Hepatic stellate cell (primary cell): ENCODE data around the gene HMG20A.

Experiments
- DNase-seq: peaks from one replicate; pipeline ENCODE4 v3.0.0; 2011; ENCODE audit warnings: low spot score

Gene HMG20A

DNA sequence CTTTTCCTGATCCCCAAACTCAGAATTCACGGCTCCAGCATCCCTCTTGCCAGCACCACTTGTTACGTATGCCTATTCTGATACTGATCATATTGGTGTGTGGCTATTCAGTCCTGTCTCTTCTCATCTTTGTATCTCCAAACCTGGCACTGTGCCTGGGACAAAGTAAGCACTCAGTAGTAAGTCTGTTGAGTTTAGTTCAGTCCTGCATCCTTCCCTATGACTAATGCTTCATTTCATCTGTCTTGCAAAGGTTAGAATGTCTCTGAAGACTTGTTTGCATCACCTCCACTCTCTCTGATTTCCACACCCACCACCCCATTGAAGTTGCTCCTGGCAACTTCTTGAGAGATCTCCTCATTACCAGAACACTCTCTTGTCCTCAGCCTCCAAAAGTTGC, 80.3 kb downstream of the HMG20A start:
- no peak for DNase-seq

DNA sequence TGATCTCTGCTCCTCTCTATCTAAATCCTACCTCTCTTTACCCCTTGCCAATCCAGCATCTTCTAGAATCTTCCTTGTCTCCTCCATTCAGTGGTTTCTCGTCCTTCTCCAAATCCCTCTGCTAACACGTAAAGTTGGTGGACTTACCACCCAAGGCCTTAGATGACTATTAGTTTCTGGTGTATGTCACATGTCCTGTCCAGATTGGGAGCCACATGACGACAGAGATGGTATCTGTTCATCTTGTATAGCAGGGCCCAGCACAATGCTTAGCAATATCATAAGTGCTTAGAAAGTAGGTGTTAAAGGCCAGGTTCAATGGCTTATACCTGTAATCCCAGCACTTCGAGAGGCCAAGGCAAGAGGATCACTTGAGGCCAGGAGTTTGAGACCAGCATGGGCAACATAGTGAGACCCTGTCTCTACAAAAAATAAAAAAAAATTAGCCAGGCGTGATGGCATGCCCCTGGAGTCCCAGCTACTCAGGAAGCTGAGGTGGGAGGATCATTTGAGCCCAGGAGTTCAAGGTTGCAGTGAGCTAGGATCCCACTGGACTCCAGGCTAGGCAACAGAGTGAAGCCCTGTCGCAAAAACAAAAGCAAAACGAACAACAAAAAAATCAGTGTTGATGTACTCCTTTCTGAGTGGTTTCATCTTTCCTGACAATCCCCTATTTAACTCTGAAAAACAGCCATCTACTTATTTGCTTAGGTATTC, 81.8 kb downstream of the HMG20A start:
- DNase-seq: no peak

DNA sequence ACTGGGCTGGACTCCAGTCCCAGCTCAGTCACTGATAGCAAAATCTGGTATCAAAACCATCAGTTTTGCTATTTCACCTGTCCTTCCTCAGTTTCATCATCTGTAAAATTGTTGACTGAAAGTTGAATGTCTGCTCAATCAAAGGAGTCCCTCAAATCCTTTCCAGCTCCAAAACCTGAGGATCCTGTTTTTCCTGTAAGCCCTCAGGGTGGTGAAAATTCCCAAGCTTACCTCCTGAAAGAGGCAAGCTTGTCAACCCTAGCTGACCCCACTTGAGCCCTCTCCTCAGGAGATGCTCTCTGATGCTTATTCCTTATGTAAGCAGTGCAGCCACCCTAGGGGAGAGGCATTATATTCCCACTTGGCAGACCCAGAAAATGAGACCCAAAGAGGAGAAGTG, 82.6 kb downstream of the HMG20A start:
- DNase-seq: no peak

DNA sequence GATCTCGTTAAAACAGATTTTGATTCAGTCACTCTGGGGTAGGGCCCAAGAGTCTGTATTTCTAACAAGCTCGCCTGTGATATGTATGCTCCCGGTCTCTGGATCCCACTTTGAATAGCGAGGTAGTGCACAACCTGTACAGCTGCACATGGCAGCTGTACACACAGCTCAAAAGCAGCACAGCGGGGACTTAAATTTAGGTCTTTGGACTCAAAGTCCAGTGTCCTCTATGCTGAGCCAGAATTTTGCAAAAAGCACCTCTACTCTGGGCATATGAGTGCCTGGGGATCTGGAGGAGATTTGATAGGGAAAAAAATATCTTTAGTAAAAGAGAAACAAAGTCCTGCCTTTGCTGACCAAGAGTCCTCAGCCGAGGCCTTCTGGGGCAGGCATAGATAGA, 83.1 kb downstream of the HMG20A start:
- no peak for DNase-seq

DNA sequence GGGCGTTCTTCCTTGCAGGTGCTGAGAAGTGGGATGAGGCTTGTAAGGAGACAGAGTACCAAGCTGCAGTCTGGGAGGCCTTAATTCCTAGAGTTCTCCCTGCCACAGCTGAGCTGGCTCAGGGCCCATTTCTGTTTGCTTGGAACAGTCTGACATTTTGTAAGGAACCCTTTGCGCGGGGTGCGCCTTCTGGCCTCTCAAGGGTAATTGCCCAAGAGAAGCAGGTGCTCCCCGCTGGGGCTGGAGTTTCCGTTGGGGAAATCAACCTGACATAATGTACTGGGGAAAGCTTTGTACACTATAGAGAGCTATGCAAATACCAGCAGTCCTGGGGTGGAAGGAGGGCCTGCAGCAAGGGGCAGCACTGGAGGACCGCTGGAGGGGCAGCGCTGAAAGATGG, 83.6 kb downstream of the HMG20A start:
- DNase-seq: no peak

DNA sequence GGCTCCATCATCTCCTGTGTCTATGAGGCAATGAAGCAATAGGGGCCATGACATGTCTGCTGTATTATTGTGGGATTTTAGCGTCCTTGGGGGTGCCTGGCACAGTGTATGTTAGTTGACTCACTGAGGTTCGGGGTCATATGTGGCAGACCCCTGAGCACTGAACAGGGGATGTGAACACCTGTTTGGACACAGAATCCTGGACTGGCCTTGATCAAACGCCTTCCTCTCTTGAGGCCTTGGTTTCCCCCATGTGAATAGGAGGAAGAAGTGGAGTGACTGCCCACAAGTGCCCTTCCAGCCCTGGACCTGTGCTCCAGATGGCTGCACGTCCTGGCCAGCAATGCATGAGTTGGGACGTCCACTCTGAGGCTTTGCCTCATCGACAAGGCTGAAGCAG, 84.2 kb downstream of the HMG20A start:
- no peak for DNase-seq

DNA sequence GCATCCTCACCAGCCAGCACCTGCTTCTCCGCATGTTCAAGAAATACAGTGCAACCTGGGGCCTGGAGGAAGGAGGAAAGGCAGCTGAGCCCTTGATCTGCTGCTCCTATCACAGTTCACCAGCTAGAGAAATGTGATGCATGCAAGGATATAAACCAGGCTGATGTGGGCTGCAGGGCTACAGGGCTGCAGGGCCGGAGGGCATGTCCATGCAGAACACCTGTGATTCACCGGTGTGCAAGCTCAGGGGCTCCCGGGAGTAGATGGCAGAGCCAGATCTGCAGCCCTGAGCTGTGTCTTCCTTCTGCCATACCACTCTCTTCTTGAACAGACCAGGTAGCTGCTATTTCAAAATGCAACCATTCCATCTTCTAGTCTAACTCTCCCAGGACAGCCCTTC, 84.9 kb downstream of the HMG20A start:
- DNase-seq: no peak

DNA sequence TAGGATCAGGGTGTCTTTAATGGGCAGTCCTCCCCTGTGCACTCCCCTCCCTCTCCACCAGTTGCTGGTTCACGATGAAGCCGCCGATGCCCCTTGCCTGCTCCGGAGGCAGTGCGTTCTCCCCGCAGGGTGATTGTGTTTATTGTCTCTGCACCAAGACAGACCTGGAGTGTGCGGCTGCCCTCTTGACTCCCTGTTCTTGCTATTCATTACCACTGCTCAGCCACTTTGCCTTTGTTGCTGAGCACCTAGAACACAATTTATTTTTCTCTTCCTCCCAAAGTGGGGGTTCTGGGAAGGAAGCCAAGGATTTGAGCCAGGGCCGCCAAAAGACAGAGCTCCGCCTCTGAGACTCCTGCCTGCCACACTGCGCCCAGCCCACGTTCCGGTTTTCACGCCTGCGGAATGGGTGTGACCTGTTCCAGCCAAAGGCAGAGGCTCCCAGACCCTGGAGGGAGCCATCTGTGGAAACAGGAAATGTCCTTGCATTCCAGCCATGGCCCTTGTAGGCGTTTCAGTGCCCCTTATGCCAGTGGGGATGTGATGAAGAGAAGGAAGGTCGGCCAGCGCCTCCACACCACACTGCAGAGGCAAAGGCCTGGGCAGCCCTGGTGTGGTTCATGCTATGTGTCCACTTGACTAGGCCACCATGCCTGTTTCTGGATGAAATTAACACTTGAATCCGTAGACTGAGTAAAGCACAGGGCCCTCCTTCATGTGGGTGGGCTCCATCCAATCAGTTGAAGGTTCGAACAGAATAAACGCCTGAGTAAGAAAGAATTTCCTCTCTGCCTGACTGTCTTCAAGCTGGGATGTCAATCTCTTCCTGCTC, 85.8 kb downstream of the HMG20A start:
- DNase-seq: no peak

DNA sequence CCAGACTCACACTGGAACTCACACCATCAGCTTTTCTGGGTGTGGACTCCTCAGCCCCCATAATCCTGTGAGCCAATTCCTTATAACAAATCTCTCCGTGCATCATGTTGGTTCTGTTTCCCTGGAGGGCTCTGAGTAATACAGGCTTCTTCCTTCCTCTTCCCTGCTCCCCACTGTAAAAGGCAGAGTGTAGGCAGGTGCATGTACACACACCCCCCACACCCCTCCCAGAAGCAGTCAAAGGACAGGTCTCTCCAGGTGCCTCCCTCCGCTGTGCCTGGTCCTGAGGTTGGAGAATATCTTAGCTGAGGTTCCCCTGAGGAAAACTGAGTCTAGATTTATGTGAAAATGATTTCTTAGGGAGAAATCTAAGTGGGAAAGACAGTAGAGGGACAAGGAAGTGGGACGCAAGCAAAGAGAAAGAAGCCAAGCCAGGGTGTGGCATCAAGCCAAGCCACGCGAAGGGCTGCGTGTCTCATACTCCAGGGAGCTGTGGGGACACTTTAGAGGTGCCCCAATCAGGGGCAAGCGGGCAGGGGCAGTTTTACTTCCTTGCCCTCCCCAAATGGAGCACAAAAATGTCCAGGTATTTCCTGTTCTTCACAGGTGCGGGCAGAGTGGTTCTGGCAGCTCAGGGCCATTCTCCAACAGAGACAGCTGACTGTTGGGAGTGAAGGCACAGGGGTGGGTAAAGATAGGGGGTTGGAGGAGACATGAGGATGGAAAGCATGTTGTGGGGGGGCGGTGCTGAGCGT, 86.6 kb downstream of the HMG20A start:
- DNase-seq: no peak

DNA sequence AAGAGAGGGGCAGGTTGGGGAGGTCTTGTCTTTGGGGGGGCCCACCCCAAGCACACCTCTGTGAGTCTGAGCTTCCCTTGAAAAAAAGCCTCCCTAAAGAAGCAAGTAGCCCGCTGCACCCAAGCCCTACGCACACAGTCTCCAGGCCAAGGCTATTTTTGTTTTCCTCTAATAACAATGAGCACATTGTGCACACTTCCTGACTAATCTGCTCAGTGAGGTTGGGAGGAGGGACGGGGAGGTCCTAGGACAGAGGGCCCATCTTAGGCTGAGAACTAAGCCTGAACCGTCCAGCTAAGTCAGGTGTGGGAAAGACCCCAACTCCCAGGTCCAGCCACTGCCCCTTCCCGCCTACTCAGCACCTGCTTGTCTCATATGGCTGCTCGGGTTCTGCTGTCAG, 87.2 kb downstream of the HMG20A start:
- DNase-seq: peak; percentile 70

DNA sequence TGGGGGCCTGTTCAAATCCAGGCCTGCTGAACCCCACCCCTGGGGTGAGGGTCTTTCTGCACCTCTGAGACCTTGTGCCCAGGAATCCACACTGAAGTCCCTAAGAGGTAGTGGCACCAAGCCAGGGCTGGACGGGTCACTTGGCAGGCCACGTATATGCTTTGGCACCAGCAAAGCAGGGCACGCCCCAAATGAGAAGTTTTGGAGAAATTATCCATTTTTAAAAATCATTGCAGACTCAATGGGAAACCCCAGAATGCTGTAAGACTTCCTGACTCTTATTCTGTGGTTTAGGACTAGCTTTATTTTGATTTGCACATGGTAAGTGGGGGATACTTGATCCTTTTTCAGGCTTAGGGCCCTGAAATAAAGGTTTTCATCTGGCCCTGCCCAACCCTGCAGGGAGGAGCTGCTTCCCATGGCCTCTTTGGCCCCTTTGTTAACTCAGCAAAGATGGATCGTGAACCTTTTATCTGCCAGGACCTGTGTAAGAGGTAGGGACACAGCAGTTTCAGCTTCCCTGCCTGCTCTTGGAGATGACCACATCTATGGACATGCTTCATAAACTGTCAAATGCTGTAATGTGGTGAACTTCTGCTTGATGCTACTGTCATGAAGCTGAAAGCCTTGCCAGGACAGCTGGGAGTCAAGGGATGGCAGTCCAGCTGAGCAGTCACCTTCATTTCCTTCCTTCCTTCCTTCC, 88.0 kb downstream of the HMG20A start:
- no peak for DNase-seq

DNA sequence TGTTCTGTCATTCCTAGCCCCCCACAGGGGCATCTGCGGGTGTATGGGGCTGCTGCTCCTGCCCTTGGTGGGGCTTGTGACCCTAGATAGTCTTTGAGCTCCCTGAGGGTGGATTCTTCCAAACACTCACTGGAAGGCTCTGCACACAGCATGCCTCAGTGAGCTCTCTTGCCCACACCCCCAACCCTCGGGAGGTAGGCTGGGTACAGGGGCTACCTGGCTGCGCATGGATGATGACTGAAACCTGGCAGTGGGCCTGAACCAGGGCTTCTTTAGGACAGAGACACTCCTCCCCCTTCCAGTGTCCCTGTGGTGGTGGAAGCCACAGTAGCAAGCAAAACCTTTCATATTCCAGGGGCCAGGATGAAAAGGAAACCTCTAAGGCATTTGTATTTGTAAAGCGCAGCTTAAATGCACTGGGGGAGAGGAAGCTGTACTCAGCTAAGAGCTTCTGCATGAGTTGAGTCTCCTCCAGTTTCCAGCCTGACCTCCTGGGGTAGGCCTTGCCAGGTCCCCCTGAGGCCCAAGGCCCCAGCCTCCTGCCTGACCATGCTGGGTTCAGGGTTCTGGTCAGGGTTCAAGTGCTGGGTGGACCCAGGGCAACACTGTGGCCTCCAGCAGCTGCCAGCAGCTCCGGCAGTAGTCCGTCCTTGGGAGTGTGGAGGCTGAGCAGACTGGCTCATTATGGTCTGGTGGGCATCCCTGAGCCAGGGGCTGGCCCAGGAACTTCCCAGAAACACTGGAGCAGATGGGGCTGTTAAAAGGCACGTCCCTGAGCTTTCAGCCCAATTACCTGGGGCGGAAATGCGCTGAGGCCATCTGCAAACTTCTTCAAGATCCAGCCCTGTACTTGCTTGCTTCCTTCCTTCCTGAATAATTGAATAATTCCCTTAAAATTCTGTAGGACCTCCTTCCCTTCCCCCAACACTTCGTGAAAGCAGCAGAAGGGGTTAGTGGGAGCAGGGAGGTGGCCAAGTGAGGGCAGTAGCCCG, 89.7 kb downstream of the HMG20A start:
- no peak for DNase-seq

DNA sequence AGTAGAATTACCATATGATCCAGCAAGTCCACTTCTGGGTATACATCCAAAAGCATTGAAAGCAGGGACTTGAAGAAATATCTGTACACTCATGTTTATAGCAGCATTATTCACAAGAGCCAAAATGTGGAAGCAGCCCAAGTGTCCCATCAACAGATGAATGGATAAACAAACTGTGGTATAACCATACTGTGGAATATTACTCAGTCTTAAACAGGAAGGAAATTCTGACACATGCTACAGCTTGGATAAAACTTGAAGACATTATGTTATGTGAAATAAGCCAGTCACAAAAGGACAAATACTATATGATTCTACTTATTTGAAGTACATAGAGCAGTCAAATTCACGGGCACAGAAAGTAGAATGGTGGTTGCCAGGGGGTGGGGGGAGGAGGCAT, 91.2 kb downstream of the HMG20A start:
- no peak for DNase-seq

DNA sequence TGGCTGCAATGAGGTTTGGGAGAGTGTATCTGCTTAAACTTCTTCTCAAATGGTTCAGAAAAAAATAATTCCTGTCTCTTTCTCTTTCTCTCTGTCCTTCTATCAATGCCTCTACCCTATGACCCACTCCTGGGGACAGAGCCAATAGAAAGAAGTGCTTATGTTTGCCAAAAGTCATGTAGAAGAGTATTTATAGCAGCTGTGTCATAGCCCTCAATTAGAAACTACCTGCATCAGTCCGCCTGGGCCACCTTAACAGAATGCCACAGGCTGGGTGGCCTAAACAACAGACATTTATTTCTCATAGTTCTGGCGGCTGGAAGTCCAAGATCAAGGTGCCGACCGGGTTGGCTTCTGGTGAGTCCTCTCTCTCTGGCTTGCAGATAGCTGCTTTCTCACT, 92.5 kb downstream of the HMG20A start:
- DNase-seq: no peak

DNA sequence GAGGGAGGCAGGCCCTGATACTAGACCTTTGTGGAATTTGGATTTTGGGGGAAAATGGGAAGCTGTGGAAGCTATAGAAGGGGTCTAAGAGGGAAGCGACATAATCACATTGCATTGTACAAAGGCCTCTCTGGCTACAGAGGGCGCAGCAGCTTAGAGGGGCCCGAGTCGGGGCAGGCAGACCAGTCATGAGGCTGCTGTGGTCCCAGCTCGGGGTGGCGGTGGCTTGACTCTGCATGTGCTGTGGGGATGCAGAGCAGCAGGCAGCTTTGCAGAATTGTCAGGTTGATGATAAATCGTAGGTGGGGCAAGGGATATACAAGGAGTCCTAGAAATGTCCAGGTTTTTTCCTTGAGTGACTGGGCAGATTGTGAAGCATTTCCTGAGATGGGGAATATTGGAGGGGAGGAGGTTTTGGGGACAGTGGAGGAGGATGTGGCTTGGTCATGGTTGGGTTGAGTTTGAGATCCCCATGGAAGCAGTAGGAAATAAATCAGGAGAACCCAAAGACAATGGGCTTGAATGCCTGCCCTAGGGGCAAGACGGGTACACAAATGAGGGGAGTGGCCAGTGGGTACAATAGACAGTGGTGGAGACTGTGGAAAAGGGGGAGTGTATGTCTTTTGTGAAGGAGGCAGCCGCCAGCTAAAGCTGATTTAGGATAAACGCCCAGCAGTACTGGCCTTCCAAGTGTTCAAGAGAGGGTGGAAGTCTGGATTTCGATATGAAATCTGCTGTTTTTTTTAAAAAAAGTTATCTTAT, 94.1 kb downstream of the HMG20A start:
- no peak for DNase-seq

DNA sequence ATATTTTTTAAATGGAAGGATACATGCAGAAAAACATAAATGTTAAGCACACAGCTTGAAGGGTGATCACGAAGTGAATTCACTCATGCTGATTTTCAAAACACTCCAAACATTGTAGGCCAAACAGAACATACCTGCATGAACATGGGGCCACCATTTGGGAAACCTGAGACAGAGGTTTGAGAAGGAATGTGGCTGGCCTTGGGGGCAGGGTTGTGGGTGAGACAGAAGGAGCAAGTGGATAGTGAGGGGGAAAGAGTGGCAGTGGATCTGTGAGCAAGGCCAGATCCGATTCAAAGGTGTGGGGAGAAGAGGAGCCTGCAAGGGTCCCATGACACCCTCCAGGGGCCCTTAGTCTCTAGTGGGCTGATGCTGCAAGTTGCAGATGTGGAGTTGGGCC, 94.9 kb downstream of the HMG20A start:
- DNase-seq: no peak

DNA sequence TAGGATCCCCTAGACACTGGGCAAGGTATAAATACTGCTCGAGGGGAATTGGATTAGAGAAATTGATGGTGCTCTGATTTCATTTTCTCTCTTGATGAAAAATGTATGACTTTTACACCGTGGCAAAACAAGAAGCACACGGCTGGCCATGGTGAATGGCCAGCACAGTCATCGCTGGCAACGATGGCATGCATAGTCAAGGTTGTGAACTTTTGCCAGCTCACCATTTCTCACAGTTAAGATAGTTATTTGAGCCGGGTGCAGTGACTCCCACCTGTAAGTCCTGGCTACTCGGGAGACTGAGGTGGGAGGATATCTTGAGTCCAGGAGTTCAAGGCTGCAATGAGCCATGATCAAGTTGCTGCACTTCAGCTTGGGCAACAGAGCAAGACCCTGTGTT, 95.4 kb downstream of the HMG20A start:
- no peak for DNase-seq

DNA sequence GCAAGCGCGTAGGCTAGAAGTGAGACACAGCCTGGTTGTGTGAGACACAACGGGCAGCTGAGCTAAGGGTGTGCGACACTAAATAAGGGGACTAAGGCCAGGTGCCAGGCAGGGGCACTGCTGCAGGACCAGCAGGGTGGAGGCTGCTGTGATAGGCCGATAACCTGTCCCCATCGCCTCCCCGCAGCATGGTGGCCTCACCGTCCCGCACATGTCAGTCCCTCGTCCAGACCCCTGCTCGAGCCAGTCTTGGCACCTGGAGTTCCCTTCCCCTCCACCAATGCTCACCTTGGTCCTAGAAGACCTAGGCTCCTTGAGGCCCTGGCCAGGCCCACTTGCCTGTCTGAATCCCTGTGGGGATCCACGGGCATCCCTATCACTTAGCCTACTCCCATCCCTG, 96.1 kb downstream of the HMG20A start:
- no peak for DNase-seq

DNA sequence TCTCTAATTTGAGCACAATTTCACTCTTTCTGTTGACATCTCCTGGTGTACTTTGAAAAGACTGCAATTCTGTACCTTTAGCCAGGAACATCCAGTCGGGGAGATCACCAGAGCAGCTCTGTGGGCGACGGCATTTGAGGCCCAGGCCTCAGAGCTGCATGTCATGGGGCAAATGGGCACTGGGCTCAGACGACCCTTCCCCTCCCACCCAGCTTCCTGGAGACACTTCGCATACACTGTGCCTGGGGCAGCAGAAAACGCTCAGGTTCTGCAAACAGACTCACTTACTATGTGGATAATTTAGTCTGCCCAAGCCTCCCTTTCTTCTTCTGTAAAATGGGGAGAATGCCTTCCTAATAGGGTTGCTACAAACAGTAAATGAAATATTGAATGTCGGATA, 96.9 kb downstream of the HMG20A start:
- no peak for DNase-seq

DNA sequence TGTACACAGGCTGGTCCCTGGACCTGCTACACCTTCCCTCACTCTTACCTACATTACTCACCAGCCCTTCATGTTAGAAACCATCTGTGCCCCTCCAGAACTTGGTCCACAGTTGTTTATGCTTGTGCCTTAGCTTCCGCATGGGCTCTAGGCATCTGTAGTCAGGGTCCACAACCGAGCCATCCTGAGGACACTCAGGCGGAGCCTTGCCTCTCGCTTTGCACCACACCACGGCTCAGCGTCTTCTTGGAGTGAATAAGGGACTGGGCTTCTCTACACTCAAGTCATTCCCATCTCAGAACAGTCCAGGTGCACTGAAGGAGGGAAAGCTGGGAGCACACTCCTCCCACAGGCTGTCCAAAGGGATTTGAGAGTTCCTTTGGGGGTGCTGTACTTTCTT, 97.8 kb downstream of the HMG20A start:
- no peak for DNase-seq
